Prostate gland (tissue), 2 donors: ENCODE results near the gene RAD51B. TPM values are rescaled to one million over a fixed set of nuclear protein-coding genes. Genes with fewer than 3 reads are reported as not detected.

ENCODE experiments used
- DNase-seq: peaks from one replicate; pipeline ENCODE4 v3.0.0-alpha.2; 2019; ENCODE audit warnings: low spot score
- H3K27ac ChIP-seq, 2 donors: fragments of 200-600 bp; sonication (generic); 2 replicates each; pipeline ENCODE4 v1.5.1; 2017 to 2019
- H3K27me3 ChIP-seq: fragments of 200-600 bp; sonication (generic); replicated peaks from 2 replicates; pipeline ENCODE4 v1.5.1; 2019; ENCODE audit not compliant: insufficient read depth
- H3K36me3 ChIP-seq, 2 donors: fragments of 200-600 bp; sonication (generic); 1 replicate in 1 of 2; 2 replicates in 1 of 2; pipeline versions ENCODE4 v1.5.1 to v1.8.1; 2017 to 2019
- H3K4me1 ChIP-seq: fragments of 200-600 bp; sonication (generic); replicated peaks from 2 replicates; pipeline ENCODE4 v1.5.1; 2019
- H3K4me3 ChIP-seq, 2 donors: fragments of 200-600 bp; sonication (generic); 2 replicates each; pipeline ENCODE4 v1.5.1; 2017 to 2019
- H3K9me3 ChIP-seq: fragments of 200-600 bp; sonication (generic); 2 replicates; pipeline ENCODE4 v1.5.1; 2017
- POLR2A ChIP-seq: fragments of 450-650 bp; IDR thresholded peaks from one replicate; pipeline ENCODE4 v1.6.1; 2016; ENCODE audit warnings: antibody characterized with exemption, mild to moderate bottlenecking
- POLR2AphosphoS5 ChIP-seq: sonication (generic); formaldehyde crosslinking; IDR thresholded peaks from one replicate; pipeline ENCODE4 v1.6.1; 2017; ENCODE audit warnings: antibody characterized with exemption
- WGBS: methylation state at CpG from one replicate; pipeline ENCODE4 v1.1.5; 2018; 5-methylcytosine and 5-hydroxymethylcytosine counted together
- intact Hi-C: fragments of 100-400 bp; cut with DNase I; formaldehyde crosslinking; loops from one replicate; pipeline ENCODE4 v1.14.2; 2022
- total RNA-seq, 2 donors: library from RNA; depleted of rRNA; stranded (reverse); fragments of >200 nt; gene quantifications; one replicate each; pipeline ENCODE4 v1.1.0, GENCODE V29; 2016
- TF ChIP-seq, protein P1 (sequence below), 4 experiments: fragments of 200-600 bp in 2 of 4; fragments of 450-650 bp in 2 of 4; sonication (generic) in 2 of 4; IDR thresholded peaks; 1 replicate in 3 of 4; 2 replicates in 1 of 4; pipeline ENCODE4 v1.5.1; 2016 to 2019; ENCODE audit warnings: antibody characterized with exemption in 4 of 4, mild to moderate bottlenecking in 2 of 4, moderate library complexity in 2 of 4

RAD51B gene
- total RNA-seq, 2 donors from 2014 or later, result 14.9 to 35.8 TPM

DNA sequence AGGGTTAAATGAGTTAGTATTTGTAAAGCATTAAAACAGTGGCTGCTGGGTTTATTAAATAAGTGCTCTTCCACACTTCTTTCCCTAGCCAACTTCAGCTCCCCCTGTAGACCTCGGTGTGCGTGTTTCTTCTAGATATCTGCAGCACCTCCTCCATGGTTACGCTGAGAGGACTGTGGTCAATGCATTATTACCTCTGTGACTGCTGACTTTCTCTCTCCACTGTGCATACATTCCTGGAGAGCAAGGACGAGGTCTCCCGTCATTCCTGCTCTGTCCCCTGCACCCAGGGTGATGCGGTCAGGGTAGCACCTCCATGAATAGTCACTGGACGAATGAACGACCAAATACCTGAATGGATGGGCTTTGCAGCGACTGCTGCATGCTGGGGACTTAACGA lies 928.7 kb downstream of the RAD51B start:
- Histone ChIP-seq H3K9me3 (no peaks in the 10 kb centered on the region), H3K36me3 (no peaks in the 10 kb centered on the region), H3K4me3 (no peak overlapping the region), H3K4me1 (no peaks in the 10 kb centered on the region), H3K27me3 (no peaks in the 10 kb centered on the region), H3K27ac (no peak overlapping the region)
- no peak for DNase-seq
- 89% methylated on average over 10 of the region's 10 CpGs for WGBS
- intact Hi-C loops, result no loop called here
- TF ChIP-seq POLR2A, result no peak
- TF ChIP-seq, protein P1, sequence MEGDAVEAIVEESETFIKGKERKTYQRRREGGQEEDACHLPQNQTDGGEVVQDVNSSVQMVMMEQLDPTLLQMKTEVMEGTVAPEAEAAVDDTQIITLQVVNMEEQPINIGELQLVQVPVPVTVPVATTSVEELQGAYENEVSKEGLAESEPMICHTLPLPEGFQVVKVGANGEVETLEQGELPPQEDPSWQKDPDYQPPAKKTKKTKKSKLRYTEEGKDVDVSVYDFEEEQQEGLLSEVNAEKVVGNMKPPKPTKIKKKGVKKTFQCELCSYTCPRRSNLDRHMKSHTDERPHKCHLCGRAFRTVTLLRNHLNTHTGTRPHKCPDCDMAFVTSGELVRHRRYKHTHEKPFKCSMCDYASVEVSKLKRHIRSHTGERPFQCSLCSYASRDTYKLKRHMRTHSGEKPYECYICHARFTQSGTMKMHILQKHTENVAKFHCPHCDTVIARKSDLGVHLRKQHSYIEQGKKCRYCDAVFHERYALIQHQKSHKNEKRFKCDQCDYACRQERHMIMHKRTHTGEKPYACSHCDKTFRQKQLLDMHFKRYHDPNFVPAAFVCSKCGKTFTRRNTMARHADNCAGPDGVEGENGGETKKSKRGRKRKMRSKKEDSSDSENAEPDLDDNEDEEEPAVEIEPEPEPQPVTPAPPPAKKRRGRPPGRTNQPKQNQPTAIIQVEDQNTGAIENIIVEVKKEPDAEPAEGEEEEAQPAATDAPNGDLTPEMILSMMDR (IDR thresholded peaks at IDR 0.05), result no peak

DNA sequence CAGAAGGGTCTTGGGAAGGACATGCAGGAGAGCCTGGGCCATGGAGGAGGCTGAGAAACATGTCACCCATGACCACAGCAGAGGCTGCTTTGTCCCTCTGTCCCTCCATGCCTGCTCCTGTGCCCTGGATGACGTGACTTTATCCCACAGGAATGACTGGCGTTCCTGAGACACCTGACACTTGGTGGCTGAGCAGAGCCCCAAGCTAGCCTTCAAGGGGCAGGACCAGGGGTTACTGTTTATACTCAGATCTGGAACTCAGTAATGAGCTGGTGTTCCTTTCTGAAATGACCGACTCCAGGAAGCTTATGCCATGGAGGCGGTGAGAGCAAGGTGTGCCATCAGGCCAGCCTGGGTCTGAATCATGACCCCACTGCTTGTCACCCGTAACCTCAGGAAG lies 929.1 kb downstream of the RAD51B start:
- WGBS, result 97% methylated on average over 5 of the region's 5 CpGs
- H3K27ac ChIP-seq, result no peak overlapping the region
- no peaks in the 10 kb centered on the region for H3K27me3 ChIP-seq
- no peaks in the 10 kb centered on the region for H3K36me3 ChIP-seq
- no peaks in the 10 kb centered on the region for H3K4me1 ChIP-seq
- intact Hi-C loops, result no loop called here
- no peak for DNase-seq
- no peak overlapping the region for H3K4me3 ChIP-seq
- no peaks in the 10 kb centered on the region for H3K9me3 ChIP-seq
- TF ChIP-seq POLR2AphosphoS5 (no peak), POLR2A (no peak)
- TF ChIP-seq, protein P1 (IDR thresholded peaks at IDR 0.05), result no peak

DNA sequence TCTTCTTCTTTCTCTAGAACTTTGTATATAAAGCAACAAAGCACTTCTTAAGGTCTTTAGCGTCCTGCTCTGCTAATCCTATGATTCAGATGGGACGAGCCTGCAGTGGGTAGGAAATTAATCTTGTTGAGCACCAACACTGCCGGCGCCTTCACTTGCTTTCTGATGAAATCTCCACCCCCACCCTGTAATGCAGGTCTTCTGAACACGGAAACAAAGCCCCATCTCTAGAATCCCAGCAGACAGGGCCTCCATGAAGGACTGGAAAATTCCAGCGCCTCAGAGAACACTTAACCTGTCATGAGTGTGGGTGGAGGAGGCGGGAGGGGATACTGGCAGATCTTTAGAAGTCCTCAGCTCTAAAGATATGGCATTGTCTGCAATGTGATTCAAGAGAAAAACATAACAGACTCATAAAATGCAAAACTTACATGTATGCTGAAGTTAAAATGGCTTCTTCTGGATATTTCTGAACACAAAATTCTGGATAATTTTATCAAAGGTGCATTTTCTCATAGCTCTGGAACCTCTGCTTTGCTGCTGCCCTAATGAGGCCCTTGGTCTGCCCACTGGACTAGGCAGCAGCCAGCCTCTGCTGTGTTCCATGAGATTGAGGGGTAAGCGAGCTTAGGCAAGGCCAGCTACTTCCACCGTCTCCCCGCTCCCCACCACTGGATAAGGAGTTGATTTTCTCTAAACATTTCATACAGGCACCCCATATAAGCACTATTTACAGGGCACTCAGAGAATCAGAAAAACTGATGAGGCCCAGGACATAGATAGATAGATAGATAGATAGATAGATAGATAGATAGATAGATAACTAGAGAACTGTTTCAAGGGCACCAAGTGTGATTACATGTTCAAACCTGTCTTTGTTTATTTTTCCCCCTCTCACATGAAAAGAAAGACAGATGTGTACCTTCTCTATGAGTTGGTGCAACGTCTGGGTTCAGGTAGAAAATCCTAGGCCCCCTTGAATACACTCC lies 930.2 kb downstream of the RAD51B start:
- TF ChIP-seq POLR2AphosphoS5, result no peak
- no peak for TF ChIP-seq POLR2A
- TF ChIP-seq, protein P1 (IDR thresholded peaks at IDR 0.05), result no peak
- no peak for DNase-seq
- Histone ChIP-seq H3K4me1 (no peaks in the 10 kb centered on the region), H3K27me3 (no peaks in the 10 kb centered on the region), H3K36me3 (no peaks in the 10 kb centered on the region), H3K27ac (no peak overlapping the region), H3K4me3 (no peak overlapping the region), H3K9me3 (no peaks in the 10 kb centered on the region)
- WGBS, result 81% methylated on average over 11 of the region's 11 CpGs
- intact Hi-C loops, result no loop called here

DNA sequence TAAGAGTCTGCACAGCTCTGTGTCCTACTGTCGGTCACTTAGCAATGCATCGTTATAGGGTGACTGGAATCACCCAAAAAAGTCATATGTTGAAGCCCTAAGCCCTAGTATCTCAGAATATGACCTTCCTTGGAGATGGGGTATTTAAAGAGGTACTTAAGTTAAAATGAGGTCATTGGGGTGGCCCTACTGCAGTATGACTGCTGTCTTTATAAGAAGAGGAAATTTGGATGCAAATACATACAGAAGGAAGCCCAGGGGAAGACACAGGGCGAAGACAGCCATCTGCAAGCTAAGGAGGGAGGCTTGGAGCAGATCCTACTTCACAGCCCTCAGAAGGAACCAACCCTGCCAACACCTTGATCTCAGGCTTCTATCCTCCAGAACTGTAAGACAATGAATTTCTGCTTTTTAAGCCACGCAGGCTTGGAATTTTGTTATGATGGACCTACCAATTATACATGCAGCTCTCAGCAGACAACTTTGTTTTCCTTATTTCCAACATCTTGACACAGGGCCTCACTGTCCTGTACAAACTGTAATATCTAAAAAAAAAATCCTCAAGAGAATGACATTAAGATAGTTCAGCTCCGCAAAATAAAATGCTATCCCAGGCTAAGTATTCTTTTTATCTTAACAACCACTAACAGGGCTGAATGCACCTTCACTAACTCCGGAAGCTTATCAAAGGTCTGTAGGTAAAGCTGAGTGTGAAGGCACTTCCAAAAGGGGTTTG lies 932.9 kb downstream of the RAD51B start:
- Histone ChIP-seq H3K9me3 (no peaks in the 10 kb centered on the region), H3K36me3 (no peaks in the 10 kb centered on the region), H3K27ac (no peak overlapping the region), H3K4me1 (no peaks in the 10 kb centered on the region), H3K4me3 (no peak overlapping the region), H3K27me3 (no peaks in the 10 kb centered on the region)
- intact Hi-C loops, result no loop called here
- DNase-seq, result no peak
- WGBS, result 76% methylated on average over 6 of the region's 6 CpGs
- no peak for TF ChIP-seq POLR2A
- TF ChIP-seq POLR2AphosphoS5, result no peak
- TF ChIP-seq, protein P1 (IDR thresholded peaks at IDR 0.05), result no peak
